NCI-H2029 treated with DMSO at 0.1 percent for 48 hours (cell line): ENCODE measurements around the gene KANK2.

Experiments
- DNase-seq: peaks from one replicate; lab custom pipeline; 2025; lab: John Stamatoyannopoulos, UW

KANK2 gene

GRCh38 chr19:11197291-11198174, at the start of gene KANK2:
Gene KANK2 (minus strand): TSS chr19:11197545. CDS start chr19:11194511, 3,034 bp downstream.
- DNase-seq: peak; percentile 68

GRCh38 chr19:11246941-11247340, 49.6 kb upstream of the KANK2 start:
- DNase-seq: no peak

GRCh38 chr19:11244846-11245589, 47.7 kb upstream of the KANK2 start:
- DNase-seq: no peak

- DNase-seq: no peak
Measured at GRCh38 chr19:11243798-11244169, 46.4 kb upstream of the KANK2 start.

- DNase-seq: peak; percentile 50
Measured at GRCh38 chr19:11242864-11243797, 45.8 kb upstream of the KANK2 start.

GRCh38 chr19:11242025-11242424, 44.7 kb upstream of the KANK2 start:
- DNase-seq: no peak

- no peak for DNase-seq
Measured at GRCh38 chr19:11240008-11240444, 42.7 kb upstream of the KANK2 start.

- DNase-seq: no peak
Measured at GRCh38 chr19:11239377-11240000, 42.1 kb upstream of the KANK2 start, which contains the start of gene ANGPTL8. Gene ANGPTL8 (plus strand): TSS chr19:11239619. CDS start chr19:11239638, 19 bp downstream.

GRCh38 chr19:11238781-11239376, 41.5 kb upstream of the KANK2 start:
- DNase-seq: no peak

- no peak for DNase-seq
Measured at GRCh38 chr19:11238041-11238440, 40.7 kb upstream of the KANK2 start.

GRCh38 chr19:11237321-11237720, 40.0 kb upstream of the KANK2 start:
- DNase-seq: no peak

- no peak for DNase-seq
Measured at GRCh38 chr19:11236324-11237301, 39.3 kb upstream of the KANK2 start.

GRCh38 chr19:11234486-11235075, 37.2 kb upstream of the KANK2 start:
- DNase-seq: no peak

GRCh38 chr19:11233073-11233472, 35.7 kb upstream of the KANK2 start:
- DNase-seq: no peak

- no peak for DNase-seq
Measured at GRCh38 chr19:11232555-11232954, 35.2 kb upstream of the KANK2 start.

GRCh38 chr19:11230621-11231386, 33.5 kb upstream of the KANK2 start:
- DNase-seq: no peak

- no peak for DNase-seq
Measured at GRCh38 chr19:11227195-11227886, 30.0 kb upstream of the KANK2 start.

GRCh38 chr19:11226716-11227166, 29.4 kb upstream of the KANK2 start:
- no peak for DNase-seq
